Measurements from ENCODE around the gene PARP14. TPM values are rescaled to one million over a fixed set of nuclear protein-coding genes. Genes with fewer than 3 reads are reported as not detected.
A peak's percentile ranks its signal among the peaks of the same experiment; 100 is the strongest.

Gene PARP14
- total and polyA plus RNA-seq, 10 of the 15 experiments (the other 5 are each of a cell fraction or from before 2014, with no cell fraction given), result 21.6 to 189 (median 92.7) TPM

DNA sequence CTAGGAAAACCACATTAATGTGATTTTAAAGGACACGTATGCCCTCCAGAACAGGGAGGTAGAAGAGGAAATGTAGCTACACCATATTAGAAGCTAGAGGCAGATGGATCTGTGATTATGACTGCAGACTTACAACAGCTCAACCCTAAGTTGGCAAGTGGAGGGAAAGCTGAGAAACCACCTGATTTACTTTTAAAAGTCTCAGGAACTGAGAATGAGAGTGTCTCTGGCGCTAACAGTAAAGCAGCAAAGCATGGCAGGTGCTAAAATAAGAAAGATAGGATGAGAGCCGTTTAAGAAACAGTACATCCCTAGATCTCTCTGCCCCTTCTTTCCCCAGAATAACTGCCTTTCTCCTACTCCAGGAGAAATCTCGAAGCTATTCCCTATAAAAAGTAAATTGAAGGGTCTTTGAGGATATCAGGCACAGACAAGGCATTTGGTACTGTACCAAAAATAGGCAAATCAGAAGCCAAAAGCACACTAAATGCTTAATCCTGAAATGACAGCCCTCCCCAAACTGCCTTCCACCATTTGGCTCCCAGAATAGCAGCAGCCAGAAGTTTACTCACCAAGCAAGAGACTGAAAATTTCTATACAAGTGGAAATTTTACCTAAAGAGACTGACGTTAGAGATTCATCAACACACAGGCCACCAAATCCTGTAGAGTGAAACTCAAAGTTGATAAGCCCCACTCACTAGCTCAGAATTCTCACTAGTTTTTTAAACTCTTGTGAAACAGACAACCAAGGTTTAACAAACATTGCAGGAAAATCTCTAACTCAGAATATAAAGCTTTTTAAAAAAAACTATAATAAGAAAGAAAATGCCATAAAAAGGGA is 34.3 kb upstream of the PARP14 start (continued):
- no peak for TF ChIP-seq ETV6 (conservative IDR thresholded peaks at IDR 0.05 in 1 of 2, IDR thresholded peaks at IDR 0.05 in 1 of 2; ENCODE audit: borderline replicate concordance in 1 of 2, low read depth in 1 of 2)
- peak; percentile 10 for TF ChIP-seq MEF2B (IDR thresholded peaks at IDR 0.05; ENCODE audit: partially characterized antibody, poor library complexity, severe bottlenecking)
- no peak for TF ChIP-seq NR2C2 (IDR thresholded peaks at IDR 0.05; ENCODE audit: borderline replicate concordance, control insufficient read depth, insufficient read length, low read depth)
- no peak for TF ChIP-seq SREBF1 (IDR thresholded peaks at IDR 0.05; ENCODE audit: low read length)
- TF ChIP-seq CBX3 (IDR thresholded peaks at IDR 0.05; ENCODE audit: borderline replicate concordance, low read depth), result no peak
- TF ChIP-seq STAT3 (IDR thresholded peaks at IDR 0.05; ENCODE audit: low read depth, low read length), result no peak
- TF ChIP-seq, protein P1, sequence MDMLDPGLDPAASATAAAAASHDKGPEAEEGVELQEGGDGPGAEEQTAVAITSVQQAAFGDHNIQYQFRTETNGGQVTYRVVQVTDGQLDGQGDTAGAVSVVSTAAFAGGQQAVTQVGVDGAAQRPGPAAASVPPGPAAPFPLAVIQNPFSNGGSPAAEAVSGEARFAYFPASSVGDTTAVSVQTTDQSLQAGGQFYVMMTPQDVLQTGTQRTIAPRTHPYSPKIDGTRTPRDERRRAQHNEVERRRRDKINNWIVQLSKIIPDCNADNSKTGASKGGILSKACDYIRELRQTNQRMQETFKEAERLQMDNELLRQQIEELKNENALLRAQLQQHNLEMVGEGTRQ (IDR thresholded peaks at IDR 0.05; ENCODE audit: borderline replicate concordance, low read depth, low read length), result no peak
- TF ChIP-seq, protein P2, sequence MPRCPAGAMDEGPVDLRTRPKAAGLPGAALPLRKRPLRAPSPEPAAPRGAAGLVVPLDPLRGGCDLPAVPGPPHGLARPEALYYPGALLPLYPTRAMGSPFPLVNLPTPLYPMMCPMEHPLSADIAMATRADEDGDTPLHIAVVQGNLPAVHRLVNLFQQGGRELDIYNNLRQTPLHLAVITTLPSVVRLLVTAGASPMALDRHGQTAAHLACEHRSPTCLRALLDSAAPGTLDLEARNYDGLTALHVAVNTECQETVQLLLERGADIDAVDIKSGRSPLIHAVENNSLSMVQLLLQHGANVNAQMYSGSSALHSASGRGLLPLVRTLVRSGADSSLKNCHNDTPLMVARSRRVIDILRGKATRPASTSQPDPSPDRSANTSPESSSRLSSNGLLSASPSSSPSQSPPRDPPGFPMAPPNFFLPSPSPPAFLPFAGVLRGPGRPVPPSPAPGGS (IDR thresholded peaks at IDR 0.05; ENCODE audit: borderline replicate concordance, insufficient read depth, low read depth, low read length, poor library complexity, severe bottlenecking), result no peak
- no peak for TF ChIP-seq EZH2 (IDR thresholded peaks at IDR 0.05; ENCODE audit: borderline replicate concordance, control insufficient read depth, low read depth, low read length)
- TF ChIP-seq, protein P3, sequence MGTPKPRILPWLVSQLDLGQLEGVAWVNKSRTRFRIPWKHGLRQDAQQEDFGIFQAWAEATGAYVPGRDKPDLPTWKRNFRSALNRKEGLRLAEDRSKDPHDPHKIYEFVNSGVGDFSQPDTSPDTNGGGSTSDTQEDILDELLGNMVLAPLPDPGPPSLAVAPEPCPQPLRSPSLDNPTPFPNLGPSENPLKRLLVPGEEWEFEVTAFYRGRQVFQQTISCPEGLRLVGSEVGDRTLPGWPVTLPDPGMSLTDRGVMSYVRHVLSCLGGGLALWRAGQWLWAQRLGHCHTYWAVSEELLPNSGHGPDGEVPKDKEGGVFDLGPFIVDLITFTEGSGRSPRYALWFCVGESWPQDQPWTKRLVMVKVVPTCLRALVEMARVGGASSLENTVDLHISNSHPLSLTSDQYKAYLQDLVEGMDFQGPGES (IDR thresholded peaks at IDR 0.05), result no peak
- TF ChIP-seq JUND (IDR thresholded peaks at IDR 0.05; ENCODE audit: low read depth, low read length), result no peak
- no peak for TF ChIP-seq PAX5 (IDR thresholded peaks at IDR 0.05; ENCODE audit: borderline replicate concordance, low read depth, low read length)
- no peak for TF ChIP-seq FOXM1 (IDR thresholded peaks at IDR 0.05; ENCODE audit: low read depth, low read length)
- peak; percentile 46; the same call in 1 of the 2 replicates for TF ChIP-seq MTA2 (IDR thresholded peaks at IDR 0.05; ENCODE audit: low read depth)
- TF ChIP-seq, protein P4, sequence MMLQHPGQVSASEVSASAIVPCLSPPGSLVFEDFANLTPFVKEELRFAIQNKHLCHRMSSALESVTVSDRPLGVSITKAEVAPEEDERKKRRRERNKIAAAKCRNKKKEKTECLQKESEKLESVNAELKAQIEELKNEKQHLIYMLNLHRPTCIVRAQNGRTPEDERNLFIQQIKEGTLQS (IDR thresholded peaks at IDR 0.05; ENCODE audit: borderline replicate concordance, extremely low read depth, low read depth, low read length), result no peak
- TF ChIP-seq BACH1 (IDR thresholded peaks at IDR 0.05; ENCODE audit: borderline replicate concordance), result no peak
- TF ChIP-seq, protein P5, sequence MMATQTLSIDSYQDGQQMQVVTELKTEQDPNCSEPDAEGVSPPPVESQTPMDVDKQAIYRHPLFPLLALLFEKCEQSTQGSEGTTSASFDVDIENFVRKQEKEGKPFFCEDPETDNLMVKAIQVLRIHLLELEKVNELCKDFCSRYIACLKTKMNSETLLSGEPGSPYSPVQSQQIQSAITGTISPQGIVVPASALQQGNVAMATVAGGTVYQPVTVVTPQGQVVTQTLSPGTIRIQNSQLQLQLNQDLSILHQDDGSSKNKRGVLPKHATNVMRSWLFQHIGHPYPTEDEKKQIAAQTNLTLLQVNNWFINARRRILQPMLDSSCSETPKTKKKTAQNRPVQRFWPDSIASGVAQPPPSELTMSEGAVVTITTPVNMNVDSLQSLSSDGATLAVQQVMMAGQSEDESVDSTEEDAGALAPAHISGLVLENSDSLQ (IDR thresholded peaks at IDR 0.05), result no peak
- TF ChIP-seq CBX5 (IDR thresholded peaks at IDR 0.05; ENCODE audit: low read depth), result no peak
- TF ChIP-seq PML (IDR thresholded peaks at IDR 0.05; ENCODE audit: low read length), result no peak
- no peak for TF ChIP-seq ZBED1 (IDR thresholded peaks at IDR 0.05; ENCODE audit: borderline replicate concordance)
- TF ChIP-seq, protein P6, sequence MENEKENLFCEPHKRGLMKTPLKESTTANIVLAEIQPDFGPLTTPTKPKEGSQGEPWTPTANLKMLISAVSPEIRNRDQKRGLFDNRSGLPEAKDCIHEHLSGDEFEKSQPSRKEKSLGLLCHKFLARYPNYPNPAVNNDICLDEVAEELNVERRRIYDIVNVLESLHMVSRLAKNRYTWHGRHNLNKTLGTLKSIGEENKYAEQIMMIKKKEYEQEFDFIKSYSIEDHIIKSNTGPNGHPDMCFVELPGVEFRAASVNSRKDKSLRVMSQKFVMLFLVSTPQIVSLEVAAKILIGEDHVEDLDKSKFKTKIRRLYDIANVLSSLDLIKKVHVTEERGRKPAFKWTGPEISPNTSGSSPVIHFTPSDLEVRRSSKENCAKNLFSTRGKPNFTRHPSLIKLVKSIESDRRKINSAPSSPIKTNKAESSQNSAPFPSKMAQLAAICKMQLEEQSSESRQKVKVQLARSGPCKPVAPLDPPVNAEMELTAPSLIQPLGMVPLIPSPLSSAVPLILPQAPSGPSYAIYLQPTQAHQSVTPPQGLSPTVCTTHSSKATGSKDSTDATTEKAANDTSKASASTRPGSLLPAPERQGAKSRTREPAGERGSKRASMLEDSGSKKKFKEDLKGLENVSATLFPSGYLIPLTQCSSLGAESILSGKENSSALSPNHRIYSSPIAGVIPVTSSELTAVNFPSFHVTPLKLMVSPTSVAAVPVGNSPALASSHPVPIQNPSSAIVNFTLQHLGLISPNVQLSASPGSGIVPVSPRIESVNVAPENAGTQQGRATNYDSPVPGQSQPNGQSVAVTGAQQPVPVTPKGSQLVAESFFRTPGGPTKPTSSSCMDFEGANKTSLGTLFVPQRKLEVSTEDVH (IDR thresholded peaks at IDR 0.05; ENCODE audit: low read depth, partially characterized antibody), result no peak

Measured in GM12878 (cell line).